ENCODE data around the gene CNGA3. TPM values are rescaled to one million over a fixed set of nuclear protein-coding genes. Genes with fewer than 3 reads are reported as not detected.
"Not testable (repeated sequence)": the region's sequence is repeated elsewhere in the genome, so short reads cannot be mapped to it uniquely, and the experiment has no call there.

CNGA3 gene
- total RNA-seq, 2 experiments from 2014 or later, result not detected

DNA sequence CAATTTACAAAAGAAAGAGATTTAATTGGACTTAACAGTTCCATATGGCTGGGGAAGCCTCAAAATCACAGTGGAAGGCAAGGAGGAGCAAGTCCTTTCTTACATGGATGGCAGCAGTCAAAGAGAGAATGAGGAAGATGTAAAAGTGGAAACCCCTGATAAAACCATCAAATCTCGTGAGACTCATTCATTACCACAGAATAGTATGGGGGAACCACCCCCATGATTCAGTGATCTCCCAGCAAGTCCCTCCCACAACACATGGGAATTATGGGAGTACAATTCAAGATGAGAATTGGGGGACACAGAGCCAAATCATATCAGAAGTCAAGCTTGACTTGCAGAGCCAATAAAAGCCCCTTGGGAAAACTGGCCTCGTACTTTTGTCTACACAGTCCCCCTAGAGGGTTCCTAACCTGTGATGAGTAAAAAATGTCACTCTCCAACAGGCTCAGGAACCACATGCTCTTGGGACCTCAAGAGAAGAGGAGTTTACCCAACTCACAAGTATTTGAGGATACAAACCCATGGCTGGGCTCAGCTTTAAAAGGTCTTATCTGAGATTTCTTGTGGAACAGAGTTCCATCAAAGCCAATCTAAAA, 87.2 kb downstream of the CNGA3 start:
- H3K9me3 Mint-ChIP-seq (ENCODE audit: low read depth), result peaks cover 16% of the 10 kb centered on the region
- ATAC-seq (no peak), DNase-seq (no peak)
- H3K36me3 Mint-ChIP-seq, result peaks cover 34% of the 10 kb centered on the region
- H3K27ac Mint-ChIP-seq, result no peak overlapping the region
- H3K27me3 Mint-ChIP-seq, result no peaks in the 10 kb centered on the region
- H3K4me3 Mint-ChIP-seq, result no peak overlapping the region
- peaks cover 17% of the 10 kb centered on the region for H3K4me1 Mint-ChIP-seq
- CTCF ChIA-PET, result no interaction called here

DNA sequence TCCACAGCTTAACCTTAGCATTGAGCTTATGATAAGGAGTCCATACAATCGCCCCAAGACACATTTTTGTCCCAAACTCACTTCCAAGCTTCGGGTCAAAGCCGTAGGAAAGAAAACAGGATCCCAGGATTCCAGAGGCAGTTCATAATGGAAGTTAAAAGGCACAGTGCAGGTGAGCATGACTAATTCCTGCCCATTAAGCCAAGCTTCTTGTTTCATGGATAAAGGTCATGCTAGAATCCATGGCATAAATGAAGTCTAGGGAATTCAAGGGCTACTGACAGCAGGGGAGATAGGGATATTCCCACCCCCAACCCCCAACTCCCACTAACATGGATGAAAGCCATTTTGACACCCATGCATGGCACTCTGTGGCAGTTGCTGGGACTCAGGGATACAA, 88.2 kb downstream of the CNGA3 start:
- CTCF ChIA-PET, result no interaction called here
- H3K4me1 Mint-ChIP-seq, result peaks cover 27% of the 10 kb centered on the region
- DNase-seq, result no peak

DNA sequence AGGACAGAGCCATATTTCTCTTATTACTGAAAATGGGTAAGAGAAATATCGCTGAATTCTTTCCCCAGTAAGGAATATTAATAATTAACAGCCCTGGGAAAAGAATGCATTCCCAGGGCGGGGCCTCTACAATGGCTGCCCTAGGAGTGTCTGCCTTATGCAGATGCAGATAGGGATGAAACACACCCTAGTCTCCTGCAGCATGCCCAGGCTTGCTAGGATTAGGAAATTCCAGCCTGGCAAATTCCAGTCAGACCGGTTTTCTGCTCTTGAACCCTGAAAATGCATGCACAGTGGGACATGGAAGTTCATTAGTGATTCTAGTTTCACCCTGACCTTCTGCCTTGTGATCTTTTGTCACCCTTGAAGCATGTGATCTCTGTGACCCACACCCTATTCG, 89.4 kb downstream of the CNGA3 start:
- H3K27me3 Mint-ChIP-seq, H3K27ac Mint-ChIP-seq, CTCF ChIA-PET, H3K4me3 Mint-ChIP-seq, DNase-seq, ATAC-seq: not testable (repeated sequence)
- Mint-ChIP-seq H3K4me1 (peaks cover 37% of the 10 kb centered on the region), H3K36me3 (peaks cover 49% of the 10 kb centered on the region), H3K9me3 (ENCODE audit: low read depth) (peaks cover 21% of the 10 kb centered on the region)

More for the DNA sequence above, 88.2 kb downstream of the CNGA3 start:
- Mint-ChIP-seq H3K27ac (no peak overlapping the region), H3K27me3 (no peaks in the 10 kb centered on the region), H3K9me3 (ENCODE audit: low read depth) (peaks cover 20% of the 10 kb centered on the region), H3K36me3 (peaks cover 41% of the 10 kb centered on the region), H3K4me3 (no peak overlapping the region)
- ATAC-seq, result no peak

DNA sequence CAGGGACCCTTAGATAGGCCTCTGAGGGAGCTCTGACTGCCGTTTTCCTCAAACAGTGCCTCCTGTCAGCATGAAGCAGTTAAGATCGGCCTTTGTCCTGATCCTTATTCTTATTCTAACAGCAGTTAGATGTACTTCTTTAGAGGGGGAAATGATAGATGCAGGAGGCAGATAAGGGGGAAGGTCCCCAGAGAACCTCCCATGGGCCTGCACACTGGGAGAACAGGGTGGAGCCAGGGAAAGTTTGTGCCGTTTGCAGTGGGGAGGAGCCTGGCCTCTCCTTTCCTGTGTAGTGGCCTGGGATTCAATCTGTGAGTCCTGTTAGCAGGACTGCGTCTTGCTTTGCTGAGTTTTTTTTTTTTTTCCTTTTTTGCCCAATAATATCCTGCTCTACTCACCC, 90.5 kb downstream of the CNGA3 start:
- peak overlapping the region; percentile 4 for H3K27ac Mint-ChIP-seq
- no peak for DNase-seq
- peaks cover 39% of the 10 kb centered on the region for H3K4me1 Mint-ChIP-seq
- no peak for ATAC-seq
- no peak overlapping the region for H3K4me3 Mint-ChIP-seq
- CTCF ChIA-PET, result no interaction called here
- peaks cover 48% of the 10 kb centered on the region for H3K36me3 Mint-ChIP-seq
- H3K27me3 Mint-ChIP-seq, result no peaks in the 10 kb centered on the region
- peaks cover 19% of the 10 kb centered on the region for H3K9me3 Mint-ChIP-seq (ENCODE audit: low read depth)

DNA sequence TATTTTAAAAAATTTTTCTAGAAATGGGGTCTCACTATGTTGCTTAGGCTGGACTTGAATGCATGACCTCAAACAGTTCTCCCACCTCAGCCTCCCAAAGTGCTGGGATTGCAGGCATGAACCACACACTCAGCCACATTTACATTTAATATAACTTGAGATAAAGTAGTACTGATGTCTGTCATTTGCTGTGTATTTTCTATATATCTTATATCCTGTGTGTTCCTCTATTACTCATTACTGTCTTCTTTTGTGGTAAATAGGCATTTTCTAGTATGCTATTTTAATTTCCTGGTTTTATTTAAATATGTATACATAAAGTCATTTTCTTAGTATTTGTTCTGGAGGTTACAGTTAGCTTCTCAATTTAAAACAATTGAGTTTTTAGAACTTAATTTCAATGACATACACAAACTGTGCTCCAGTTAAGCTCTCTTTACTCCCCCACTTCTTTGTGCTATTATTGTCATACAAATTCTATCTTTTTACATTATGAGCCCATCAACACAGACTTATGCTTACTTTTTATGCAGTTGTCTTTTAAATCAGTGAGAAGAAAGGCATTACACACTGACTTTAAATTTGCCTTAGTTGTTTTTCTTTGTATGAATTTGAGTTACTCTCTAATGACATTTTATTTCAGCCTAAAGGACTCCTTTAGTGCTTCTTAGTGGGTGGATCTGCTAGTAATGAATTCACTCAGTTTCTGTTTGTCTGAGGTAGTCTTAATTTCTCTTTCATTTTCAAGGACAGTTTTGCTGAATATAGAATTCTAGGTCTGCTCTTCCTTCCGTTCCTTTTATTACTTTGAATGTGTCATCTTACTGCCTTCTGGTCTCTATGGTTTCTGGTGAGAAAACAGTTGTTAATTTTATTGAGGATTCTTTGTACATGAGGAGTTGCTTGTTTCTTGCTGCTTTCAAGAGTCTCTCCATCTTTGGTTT, 92.2 kb downstream of the CNGA3 start:
- CTCF ChIA-PET, result interaction anchor here (0.7 to 0.8 kb wide), 3 partner anchors 8 to 71 kb away, joined by 3 read pairs; no protein-coding TSS in a partner anchor
- peaks cover 36% of the 10 kb centered on the region for H3K36me3 Mint-ChIP-seq
- peak; percentile 96 for ATAC-seq

DNA sequence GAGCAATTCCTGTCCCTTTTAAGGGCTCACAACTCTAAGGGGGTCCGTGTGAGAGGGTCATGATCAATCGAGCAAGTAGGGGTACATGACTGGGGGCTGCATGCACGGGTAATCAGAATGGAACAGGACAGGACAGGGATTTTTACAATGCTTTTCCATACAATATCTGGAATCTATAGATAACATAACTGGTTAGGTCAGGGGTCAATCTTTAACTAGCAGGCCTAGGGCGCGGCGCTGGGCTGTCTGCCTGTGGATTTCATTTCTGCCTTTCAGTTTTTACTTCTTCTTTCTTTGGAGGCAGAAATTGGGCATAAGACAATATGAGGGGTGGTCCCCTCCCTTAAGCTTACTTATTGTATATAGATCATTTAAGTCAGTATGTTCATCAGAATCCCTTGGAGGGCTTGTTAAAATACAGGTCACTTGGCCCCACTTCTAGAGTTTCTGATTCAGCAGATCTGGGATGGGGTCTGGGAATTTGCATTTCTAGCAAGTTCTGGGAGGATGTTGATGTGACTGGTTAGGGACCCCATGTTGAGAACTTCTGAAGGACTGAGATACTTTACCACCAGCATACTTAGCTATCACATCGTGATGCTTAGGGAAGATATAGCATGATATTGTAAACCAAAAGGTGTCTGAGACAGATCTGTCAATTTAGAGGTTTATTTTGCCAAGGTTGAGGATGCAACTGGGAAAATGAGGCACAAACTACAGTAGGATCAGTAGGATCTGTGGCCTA, 95.6 kb downstream of the CNGA3 start:
- Mint-ChIP-seq H3K4me1 (peaks cover 47% of the 10 kb centered on the region), H3K4me3 (no peak overlapping the region)
- CTCF ChIA-PET, result interaction anchor here (0.9 to 1.4 kb wide), 5 partner anchors 11 to 29 kb away, joined by 3 to 7 read pairs (median 4); no protein-coding TSS in a partner anchor

More for the DNA sequence above, 92.2 kb downstream of the CNGA3 start:
- no peak for DNase-seq
- H3K27ac Mint-ChIP-seq, result peak overlapping the region; percentile 98
- peaks cover 11% of the 10 kb centered on the region for H3K9me3 Mint-ChIP-seq (ENCODE audit: low read depth)
- peak overlapping the region; percentile 69 for H3K4me3 Mint-ChIP-seq
- peaks cover 39% of the 10 kb centered on the region for H3K4me1 Mint-ChIP-seq
- H3K27me3 Mint-ChIP-seq, result no peaks in the 10 kb centered on the region

DNA sequence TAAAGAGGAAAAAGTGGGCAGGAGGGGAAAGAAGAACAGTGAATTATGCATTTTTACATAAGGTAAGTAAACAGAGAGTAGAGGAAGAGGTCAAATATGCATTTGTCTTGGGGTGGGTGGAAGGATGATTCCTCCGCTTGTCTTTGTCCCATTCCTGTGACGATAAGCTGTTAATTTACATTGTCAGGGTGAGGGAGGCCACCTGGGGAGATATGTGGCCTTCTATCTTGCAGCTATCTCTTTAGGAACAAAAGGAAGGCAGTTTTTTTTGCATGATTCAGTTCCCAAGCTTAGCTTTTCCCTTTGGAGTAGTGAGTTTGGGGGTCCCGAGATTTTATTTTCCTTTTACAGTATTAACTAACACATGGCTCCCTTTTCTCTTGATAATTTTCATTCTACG, 96.2 kb downstream of the CNGA3 start:
- Mint-ChIP-seq H3K4me1 (peaks cover 45% of the 10 kb centered on the region), H3K36me3 (peaks cover 44% of the 10 kb centered on the region), H3K9me3 (ENCODE audit: low read depth) (peaks cover 7% of the 10 kb centered on the region), H3K27me3 (no peaks in the 10 kb centered on the region), H3K27ac (no peak overlapping the region), H3K4me3 (no peak overlapping the region)
- ATAC-seq, result no peak
- no peak for DNase-seq
- CTCF ChIA-PET, result interaction anchor here (0.7 to 1.4 kb wide), 7 partner anchors 11 to 45 kb away, joined by 3 to 7 read pairs (median 4); no protein-coding TSS in a partner anchor

More for the DNA sequence above, 95.6 kb downstream of the CNGA3 start:
- H3K27ac Mint-ChIP-seq, result no peak overlapping the region
- peaks cover 40% of the 10 kb centered on the region for H3K36me3 Mint-ChIP-seq
- no peak for ATAC-seq
- peaks cover 7% of the 10 kb centered on the region for H3K9me3 Mint-ChIP-seq (ENCODE audit: low read depth)
- H3K27me3 Mint-ChIP-seq, result no peaks in the 10 kb centered on the region
- DNase-seq, result no peak

DNA sequence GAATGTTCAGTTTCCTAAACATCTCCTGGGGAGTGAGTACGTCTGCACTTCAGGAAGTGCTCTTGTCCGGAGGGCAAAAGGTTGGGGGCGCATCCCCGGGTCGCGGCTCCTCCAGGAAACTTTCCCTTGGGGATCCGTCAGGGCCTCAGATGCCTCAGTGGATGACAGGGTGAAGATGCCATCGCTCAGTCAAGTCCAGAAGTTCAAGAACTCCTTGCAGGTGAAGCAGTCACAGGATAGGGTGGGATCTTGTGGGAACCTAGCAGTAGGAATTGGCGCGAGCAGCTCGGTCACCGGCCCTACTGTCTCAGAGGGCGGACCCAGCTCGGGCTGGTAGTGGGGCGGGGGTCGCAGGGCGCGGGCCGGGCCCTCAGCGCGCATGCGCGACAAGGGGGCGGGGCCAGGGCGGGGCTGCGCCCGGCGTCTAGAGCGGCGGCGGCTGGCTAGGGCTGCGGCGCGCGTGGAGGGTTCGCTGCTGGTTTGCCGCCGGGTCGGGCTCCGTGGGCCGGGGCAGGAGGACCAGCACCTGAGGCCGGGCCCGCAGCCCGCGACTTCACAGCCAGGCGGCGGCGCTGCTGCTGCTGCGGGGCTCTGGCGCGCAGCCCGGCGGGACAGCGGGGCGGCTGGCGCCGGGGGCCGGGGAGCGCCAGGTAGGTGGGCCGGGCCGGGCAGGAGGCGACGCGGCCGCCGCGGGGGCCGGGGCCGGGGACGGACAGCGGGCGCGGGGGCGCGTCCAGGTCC, 98.3 kb downstream of the CNGA3 start, which contains the start of gene INPP4A:
TSS of gene INPP4A (plus strand) at position 423 of the 741 bp plus-strand sequence. CDS start 75,191 bp downstream, outside the sequence.
- H3K4me1 Mint-ChIP-seq, result peaks cover 40% of the 10 kb centered on the region

DNA sequence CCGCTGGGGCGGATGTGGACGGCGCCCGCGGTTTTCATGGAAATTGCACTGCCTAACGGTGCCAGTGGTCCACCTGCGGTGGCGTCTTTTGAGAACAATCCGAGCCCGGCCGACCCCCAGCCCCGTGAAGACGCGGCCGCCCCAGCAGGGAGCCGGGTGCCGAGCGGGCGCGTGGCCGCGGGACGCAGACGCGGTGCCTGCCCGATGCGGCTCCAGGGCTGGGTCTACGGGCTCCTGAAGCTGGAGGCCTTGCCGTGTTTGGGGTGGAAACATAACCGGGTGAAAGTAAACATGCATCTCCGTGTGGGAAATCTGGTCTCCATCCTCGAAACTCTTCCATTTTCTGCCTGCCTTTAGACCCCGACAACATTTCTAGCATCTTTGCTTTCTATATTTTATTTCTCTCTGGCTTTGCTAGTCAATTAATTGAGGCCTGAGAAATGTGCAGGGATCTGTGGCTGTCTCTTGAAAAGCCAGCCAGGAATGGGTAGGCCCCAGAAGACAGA, 99.0 kb downstream of the CNGA3 start:
- peak; percentile 14 for ATAC-seq
- Mint-ChIP-seq H3K4me1 (peaks cover 40% of the 10 kb centered on the region), H3K4me3 (peak overlapping the region; percentile 88), H3K9me3 (ENCODE audit: low read depth) (peaks cover 3% of the 10 kb centered on the region), H3K27ac (peak overlapping the region; percentile 90), H3K27me3 (no peaks in the 10 kb centered on the region), H3K36me3 (peaks cover 37% of the 10 kb centered on the region)
- DNase-seq, result no peak
- CTCF ChIA-PET, result interaction anchor here (1.4 to 7.1 kb wide), 2 partner anchors 19 to 27 kb away, joined by 5 to 79 read pairs; no protein-coding TSS in a partner anchor

More for the DNA sequence above, 98.3 kb downstream of the CNGA3 start, which contains the start of gene INPP4A:
- Mint-ChIP-seq H3K4me3 (peak within 1 kb of the TSS; percentile 88), H3K27ac (peak within 1 kb of the TSS; percentile 90), H3K27me3 (no peaks in the 10 kb centered on the region), H3K36me3 (peaks cover 42% of the 10 kb centered on the region), H3K9me3 (ENCODE audit: low read depth) (peaks cover 3% of the 10 kb centered on the region)
- DNase-seq (peak; percentile 82), ATAC-seq (peak; percentile 71)
- CTCF ChIA-PET, result interaction anchor here (0.9 to 7.1 kb wide), 3 partner anchors 19 to 32 kb away, joined by 3 to 79 read pairs (median 5); no protein-coding TSS in a partner anchor

DNA sequence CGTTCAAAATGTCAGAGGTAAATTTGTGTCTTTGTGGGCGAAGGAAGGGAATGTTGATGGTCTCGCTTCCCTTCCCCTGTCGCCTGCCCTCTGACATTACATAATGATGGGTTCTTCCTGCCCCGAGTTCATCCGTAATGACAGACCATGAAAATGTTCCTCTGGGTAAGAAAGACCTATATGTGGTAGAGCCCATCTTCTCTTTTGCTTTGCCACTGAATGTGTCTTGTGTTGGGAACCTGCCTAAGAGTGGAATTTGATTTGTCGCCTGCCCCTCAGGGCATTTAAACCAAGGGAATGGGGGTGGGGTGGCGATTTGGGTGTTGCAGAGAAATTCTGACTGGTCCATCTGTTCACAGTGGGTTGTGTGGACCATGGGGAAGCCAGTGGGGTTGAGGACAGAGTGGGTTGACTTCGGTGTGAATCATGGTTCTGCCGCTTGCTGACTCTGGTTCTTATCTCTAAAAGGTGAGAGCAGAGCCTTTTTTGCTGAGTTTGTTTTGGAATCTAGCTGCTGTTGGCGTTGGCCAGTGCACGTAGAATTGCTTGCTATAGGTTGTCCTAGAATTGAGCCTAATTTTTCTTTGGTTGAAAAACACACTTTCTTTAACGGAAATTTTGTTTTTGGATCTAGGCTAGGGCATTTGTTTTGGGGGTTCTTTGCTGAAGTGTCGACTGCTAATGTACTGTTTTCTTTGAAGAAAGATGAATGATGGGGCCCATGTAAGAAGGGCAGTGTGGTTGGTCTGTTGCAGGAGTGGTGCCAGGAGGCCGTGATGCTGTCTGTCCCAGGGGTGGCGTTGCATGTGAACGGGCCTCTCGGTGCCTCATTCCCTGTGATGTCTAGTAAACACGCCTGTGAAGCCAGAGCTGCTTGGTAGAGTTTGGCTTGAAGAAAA, 99.7 kb downstream of the CNGA3 start:
- H3K36me3 Mint-ChIP-seq, result peaks cover 32% of the 10 kb centered on the region
- H3K4me1 Mint-ChIP-seq, result peaks cover 44% of the 10 kb centered on the region
- CTCF ChIA-PET, result interaction anchor here (0.9 to 7.1 kb wide), 10 partner anchors 7 to 73 kb away, joined by 3 to 79 read pairs (median 6); no protein-coding TSS in a partner anchor
- DNase-seq, result peak; percentile 70
- peak overlapping the region; percentile 90 for H3K27ac Mint-ChIP-seq
- no peaks in the 10 kb centered on the region for H3K27me3 Mint-ChIP-seq
- H3K4me3 Mint-ChIP-seq, result peak overlapping the region; percentile 88
- peak; percentile 18 for ATAC-seq
- peaks cover 3% of the 10 kb centered on the region for H3K9me3 Mint-ChIP-seq (ENCODE audit: low read depth)

DNA sequence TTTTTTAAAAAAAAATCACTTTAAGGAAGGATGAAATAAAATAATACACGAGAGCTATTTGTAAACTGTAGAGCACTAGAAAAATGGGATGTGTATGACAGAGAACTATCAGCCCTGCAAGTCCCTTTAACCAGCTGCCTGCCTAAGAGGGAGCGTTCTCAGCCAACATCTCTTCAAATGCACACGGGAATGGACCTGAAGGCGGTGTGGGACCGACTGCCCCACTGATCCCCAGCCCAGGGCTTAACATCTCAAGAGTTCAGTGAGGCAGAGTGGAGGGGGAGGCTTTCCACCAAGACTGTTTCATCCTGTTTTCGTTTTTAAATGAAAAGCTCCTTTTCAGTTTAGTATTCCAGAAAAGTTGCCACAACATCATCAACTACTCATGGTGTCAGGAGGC, 100.6 kb downstream of the CNGA3 start:
- Mint-ChIP-seq H3K4me3 (peak overlapping the region; percentile 88), H3K27ac (peak overlapping the region; percentile 90), H3K9me3 (ENCODE audit: low read depth) (no peaks in the 10 kb centered on the region), H3K36me3 (peaks cover 31% of the 10 kb centered on the region), H3K27me3 (no peaks in the 10 kb centered on the region), H3K4me1 (peaks cover 51% of the 10 kb centered on the region)
- ATAC-seq (no peak), DNase-seq (no peak)
- CTCF ChIA-PET, result interaction anchor here (0.9 to 7.1 kb wide), 11 partner anchors 8 to 737 kb away, joined by 3 to 79 read pairs (median 6); no protein-coding TSS in a partner anchor
